Activated CD8-positive, alpha-beta T cell treated with anti-CD3 and anti-CD28 coated beads for 36 hours (primary cell): Measurements from ENCODE around the gene NR2F1-AS1. TPM values are rescaled to one million over a fixed set of nuclear protein-coding genes. Genes with fewer than 3 reads are reported as not detected.

Experiments
- ATAC-seq: fragments of 200-7000 bp; cut with Tn5 transposase; one replicate; pipeline ENCODE4 v1.10.0; 2021; ENCODE audit warnings: mild to moderate bottlenecking, moderate library complexity
- CTCF ChIA-PET: fragments of 350-600 bp; sonication (Branson Sonifier 250); formaldehyde crosslinking; loops from one replicate; lab custom pipeline; 2021; ENCODE audit warnings: antibody characterized with exemption; lab: Charles Lee
- POLR2A ChIA-PET: fragments of 350-600 bp; sonication (Branson Sonifier 250); formaldehyde crosslinking; loops from one replicate; lab custom pipeline; 2021; ENCODE audit warnings: antibody characterized with exemption; lab: Charles Lee
- DNase-seq: peaks from one replicate; pipeline ENCODE4 v3.0.0-alpha.2; 2020
- H3K27ac Mint-ChIP-seq: one replicate; pipeline ENCODE4 v1.8.0; 2021; ENCODE audit warnings: mild to moderate bottlenecking, mixed read lengths
- H3K27me3 Mint-ChIP-seq: one replicate; pipeline ENCODE4 v1.8.0; 2021; ENCODE audit warnings: mixed read lengths
- H3K36me3 Mint-ChIP-seq: one replicate; pipeline ENCODE4 v1.8.0; 2021; ENCODE audit warnings: low read depth, mixed read lengths
- H3K4me1 Mint-ChIP-seq: one replicate; pipeline ENCODE4 v1.8.0; 2021; ENCODE audit warnings: low read depth, mixed read lengths
- H3K4me3 Mint-ChIP-seq: one replicate; pipeline ENCODE4 v1.8.0; 2021; ENCODE audit warnings: mild to moderate bottlenecking, moderate library complexity, mixed read lengths
- H3K9me3 Mint-ChIP-seq: one replicate; pipeline ENCODE4 v1.8.0; 2021; ENCODE audit warnings: mixed read lengths
- CTCF ChIP-seq: fragments of 200-600 bp; IDR thresholded peaks from one replicate; pipeline ENCODE4 v1.8.0; 2022; ENCODE audit warnings: antibody characterized with exemption, mild to moderate bottlenecking
- intact Hi-C: fragments of 100-400 bp; cut with micrococcal nuclease; formaldehyde crosslinking; loops from one replicate; pipeline ENCODE4 v1.10.0; 2022
- total RNA-seq, 2 experiments: library from RNA; stranded (reverse); gene quantifications; one replicate each; pipeline ENCODE4 v1.2.3, GENCODE V29; 2021

Gene NR2F1-AS1
- total RNA-seq, 2 experiments from 2014 or later = not detected

GRCh38 chr5:93601071-93601801 is 20.2 kb upstream of the NR2F1-AS1 start:
- CTCF ChIA-PET = interaction anchor here (1.3 to 2.4 kb wide), 4 partner anchors 11 to 200 kb away, joined by 5 to 13 read pairs (median 6); partner anchors contain the start of gene NR2F1
- peaks cover 50% of the 10 kb centered on the region for H3K27me3 Mint-ChIP-seq
- POLR2A ChIA-PET = no interaction called here

GRCh38 chr5:93600409-93601070 is 19.5 kb upstream of the NR2F1-AS1 start:
- no peak for ATAC-seq
- CTCF ChIA-PET = interaction anchor here (1.3 to 2.4 kb wide), 5 partner anchors 12 to 201 kb away, joined by 5 to 13 read pairs (median 6); partner anchors contain the start of gene NR2F1
- H3K27me3 Mint-ChIP-seq = peaks cover 50% of the 10 kb centered on the region
- TF ChIP-seq CTCF = no peak
- no peak overlapping the region for H3K27ac Mint-ChIP-seq
- H3K36me3 Mint-ChIP-seq = peaks cover 6% of the 10 kb centered on the region
- peaks cover 7% of the 10 kb centered on the region for H3K4me1 Mint-ChIP-seq
- peaks cover 1% of the 10 kb centered on the region for H3K9me3 Mint-ChIP-seq
- H3K4me3 Mint-ChIP-seq = no peak overlapping the region
- intact Hi-C loops = no loop called here
- POLR2A ChIA-PET = no interaction called here
- no peak for DNase-seq

More at GRCh38 chr5:93601071-93601801, 20.2 kb upstream of the NR2F1-AS1 start:
- Mint-ChIP-seq H3K4me3 (no peak overlapping the region), H3K4me1 (peaks cover 2% of the 10 kb centered on the region), H3K9me3 (no peaks in the 10 kb centered on the region), H3K27ac (no peak overlapping the region), H3K36me3 (peaks cover 3% of the 10 kb centered on the region)
- ATAC-seq = no peak
- no peak for TF ChIP-seq CTCF
- intact Hi-C loops = no loop called here
- no peak for DNase-seq

- CTCF ChIA-PET = interaction anchor here (1.2 to 2.4 kb wide), 5 partner anchors 8 to 202 kb away, joined by 3 to 13 read pairs (median 5); partner anchors contain the start of gene NR2F1
- intact Hi-C loops = no loop called here
Measured at GRCh38 chr5:93599399-93600120, 18.5 kb upstream of the NR2F1-AS1 start.

GRCh38 chr5:93599001-93599379 is 18.0 kb upstream of the NR2F1-AS1 start:
- H3K4me3 Mint-ChIP-seq = no peak overlapping the region
- CTCF ChIA-PET = interaction anchor here (1.2 to 1.9 kb wide), 3 partner anchors 8 to 202 kb away, joined by 3 to 6 read pairs (median 5); no protein-coding TSS in a partner anchor
- no peak for DNase-seq
- H3K9me3 Mint-ChIP-seq = peaks cover 4% of the 10 kb centered on the region
- intact Hi-C loops = no loop called here
- no peak for ATAC-seq
- H3K27me3 Mint-ChIP-seq = peaks cover 55% of the 10 kb centered on the region
- H3K27ac Mint-ChIP-seq = no peak overlapping the region
- peaks cover 8% of the 10 kb centered on the region for H3K36me3 Mint-ChIP-seq
- POLR2A ChIA-PET = no interaction called here
- TF ChIP-seq CTCF = no peak
- H3K4me1 Mint-ChIP-seq = peaks cover 12% of the 10 kb centered on the region

More at GRCh38 chr5:93599399-93600120, 18.5 kb upstream of the NR2F1-AS1 start:
- ATAC-seq (no peak), DNase-seq (no peak)
- H3K36me3 Mint-ChIP-seq = peaks cover 8% of the 10 kb centered on the region
- no peak overlapping the region for H3K27ac Mint-ChIP-seq
- TF ChIP-seq CTCF = no peak
- POLR2A ChIA-PET = no interaction called here
- H3K4me3 Mint-ChIP-seq = no peak overlapping the region
- H3K9me3 Mint-ChIP-seq = peaks cover 4% of the 10 kb centered on the region
- peaks cover 50% of the 10 kb centered on the region for H3K27me3 Mint-ChIP-seq
- H3K4me1 Mint-ChIP-seq = peaks cover 11% of the 10 kb centered on the region
